Occipital lobe (tissue), 2 donors: ENCODE data around the gene SPSB4. TPM values are rescaled to one million over a fixed set of nuclear protein-coding genes. Genes with fewer than 3 reads are reported as not detected.

Experiments used
- DNase-seq: peaks from one replicate; lab custom pipeline; 2025; lab: John Stamatoyannopoulos, UW
- total RNA-seq: library from RNA; depleted of rRNA; stranded (reverse); fragments of >200 nt; gene quantifications from one replicate; pipeline ENCODE4 v1.2.3, GENCODE V29; 2014

SPSB4 gene
- total RNA-seq, 1 donor from 2014 or later: 8.3 TPM

- DNase-seq: no peak
Observed at GRCh38 chr3:141052201-141053069, 1.3 kb downstream of the SPSB4 start.

DNA sequence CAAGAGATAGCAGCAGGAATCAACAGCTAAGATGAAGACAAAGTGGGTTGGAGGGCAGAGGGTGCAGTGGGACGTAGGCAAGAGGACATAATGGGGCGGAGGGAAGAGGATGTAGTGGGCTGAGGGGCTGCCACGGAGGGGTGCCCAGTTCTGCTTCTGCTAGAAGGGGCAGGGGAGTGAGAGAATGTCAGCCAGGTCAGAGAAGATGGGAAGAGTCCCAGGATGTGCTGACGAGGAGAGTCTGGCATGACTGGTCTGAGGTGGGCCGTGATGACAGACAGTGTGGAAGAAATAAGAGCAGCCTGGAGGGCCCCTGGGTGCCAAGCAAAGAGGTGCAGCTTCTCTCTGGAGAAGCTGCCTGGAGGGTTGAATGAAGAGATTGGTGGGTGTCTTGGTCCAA lies 4.0 kb downstream of the SPSB4 start:
- DNase-seq: no peak

DNA sequence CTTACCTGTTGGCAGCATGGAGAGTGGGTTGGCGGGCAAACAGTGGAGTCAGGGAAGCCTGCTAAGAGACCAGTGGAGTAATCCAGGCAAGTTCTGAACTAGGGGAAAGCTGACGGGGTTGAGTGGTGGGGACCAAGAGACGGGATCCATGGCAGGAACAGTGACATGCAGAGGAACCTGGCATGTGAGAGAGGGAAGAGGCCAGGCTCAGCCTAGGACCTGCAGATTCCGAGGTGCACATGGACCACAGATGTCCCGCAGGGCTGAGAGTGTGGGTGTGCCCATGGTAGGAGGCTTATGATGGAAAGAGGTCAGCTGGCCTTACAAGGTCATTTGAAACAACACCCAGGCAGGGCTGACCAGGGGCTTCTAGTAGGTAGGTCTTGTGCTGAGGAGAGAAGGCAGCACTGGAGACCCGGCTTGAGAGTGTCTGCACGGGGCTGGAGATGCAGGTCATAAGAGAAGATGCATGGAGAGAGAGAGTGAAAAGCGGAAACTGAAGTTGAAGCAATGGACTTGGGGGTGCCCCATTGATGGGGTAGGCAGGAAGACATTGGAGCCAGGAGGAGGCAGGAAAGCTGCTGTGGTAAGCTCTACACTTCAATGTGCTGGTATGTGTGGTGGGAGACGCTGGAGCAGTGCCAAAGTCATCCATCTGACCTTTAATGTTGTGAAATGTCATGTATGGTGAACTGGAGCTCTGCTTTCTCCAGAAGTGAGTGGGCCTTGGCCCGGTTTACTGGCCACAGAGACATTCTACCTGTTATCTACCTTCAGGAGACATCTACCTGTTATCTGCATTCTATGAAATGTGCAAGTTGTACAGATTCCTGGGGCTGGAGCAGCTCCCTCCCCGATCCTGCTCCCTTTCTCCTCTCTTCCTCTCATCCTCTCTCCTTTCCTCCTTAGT lies 4.6 kb downstream of the SPSB4 start:
- no peak for DNase-seq

- no peak for DNase-seq
Observed at GRCh38 chr3:141056751-141057171, 5.6 kb downstream of the SPSB4 start.

DNA sequence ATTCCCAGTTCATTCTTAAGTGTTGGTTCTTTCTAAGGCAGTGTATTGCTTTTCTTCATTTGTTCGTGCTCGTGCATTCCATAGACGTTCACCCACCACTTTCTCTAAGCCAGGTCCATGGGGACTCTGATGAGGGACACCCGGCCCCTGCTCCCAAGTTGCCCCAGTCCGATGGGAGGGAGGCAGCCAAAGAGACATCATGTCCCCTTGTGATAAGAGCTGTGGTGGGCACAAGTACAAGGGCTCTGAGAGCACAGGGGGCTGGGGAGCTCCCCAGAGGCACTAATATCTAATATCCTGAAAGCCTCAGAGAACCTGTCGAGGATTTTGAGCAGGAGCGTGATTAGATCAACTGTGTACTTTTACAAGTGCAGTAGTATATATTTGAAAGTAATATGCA lies 6.3 kb downstream of the SPSB4 start:
- DNase-seq: no peak

DNA sequence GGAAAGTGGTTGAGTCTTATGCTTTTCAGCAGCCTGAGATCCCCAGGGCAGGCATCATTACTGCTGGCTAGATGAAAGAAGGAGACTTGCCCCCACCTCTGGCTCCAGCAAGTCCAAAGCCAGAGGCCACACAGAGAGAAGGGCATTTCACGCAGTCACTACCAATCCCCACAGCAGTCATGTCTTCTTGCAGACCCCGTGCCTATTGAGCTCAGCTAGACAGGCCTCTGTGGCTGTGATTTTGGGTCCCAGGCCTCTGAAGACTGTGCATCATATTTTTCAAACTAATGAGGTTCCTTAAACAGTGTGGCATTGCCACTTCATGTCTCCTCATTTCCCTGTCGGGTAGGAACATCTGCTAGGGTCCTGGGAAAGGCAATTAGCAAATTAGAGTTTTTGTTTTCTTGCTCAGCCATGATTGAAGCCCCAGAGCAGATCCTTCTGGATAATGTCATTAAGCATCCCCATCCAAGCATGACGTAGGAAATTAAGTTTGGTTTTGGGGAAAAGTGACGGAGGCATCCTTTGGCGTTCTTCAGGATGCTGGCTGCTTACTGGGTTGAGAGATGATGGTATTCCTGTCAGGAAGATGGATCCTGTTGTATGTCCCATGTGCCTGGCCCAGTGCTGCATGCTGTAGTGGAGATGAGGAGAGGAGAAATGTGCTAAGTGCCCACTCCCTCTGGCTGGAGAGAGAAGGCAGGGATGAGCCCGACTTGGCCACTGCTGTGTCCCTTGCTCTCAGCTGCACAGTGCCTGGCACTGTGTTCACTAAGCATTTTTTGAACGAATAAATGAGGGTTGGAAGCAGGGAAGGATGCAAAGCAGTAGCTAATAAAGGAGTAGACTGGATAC lies 7.0 kb downstream of the SPSB4 start:
- no peak for DNase-seq

DNA sequence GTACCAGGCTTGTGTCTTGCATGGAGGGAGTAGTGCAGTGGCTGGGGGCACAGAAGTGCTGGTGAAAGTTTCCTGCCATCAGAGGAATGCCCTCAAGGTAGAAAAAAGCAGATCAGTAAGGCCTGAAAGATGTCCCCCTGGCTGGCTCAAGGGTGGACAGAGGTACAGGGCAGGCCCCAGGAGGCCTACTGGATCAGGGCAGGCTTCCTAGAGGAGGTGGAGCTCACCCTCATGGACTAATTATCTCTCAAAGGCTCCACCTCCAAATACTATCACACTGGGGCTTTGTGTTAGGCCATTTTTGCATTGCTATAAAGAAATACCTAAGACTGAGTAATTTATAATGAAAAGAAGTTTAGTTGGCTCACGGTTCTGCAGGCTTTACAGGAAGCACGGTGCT lies 7.8 kb downstream of the SPSB4 start:
- no peak for DNase-seq

DNA sequence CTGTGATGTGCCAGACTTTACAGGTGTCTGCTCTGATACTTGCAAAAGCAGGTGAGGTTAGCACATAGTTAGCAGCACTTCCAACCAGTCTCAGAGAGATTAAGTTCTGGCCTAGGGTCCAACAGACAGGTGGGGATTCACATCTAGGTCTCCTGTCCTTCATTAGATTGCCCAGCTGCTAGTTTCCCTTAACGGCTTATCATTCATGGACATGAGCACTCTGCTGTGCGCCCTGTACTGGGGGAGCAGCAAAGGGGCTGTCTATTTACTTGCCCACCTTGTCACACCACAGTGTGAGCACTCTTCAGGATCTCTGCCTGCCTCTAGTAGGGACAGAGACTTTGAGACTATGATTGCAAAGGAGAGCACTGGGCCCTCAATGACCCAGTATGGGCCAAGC lies 8.7 kb downstream of the SPSB4 start:
- DNase-seq: no peak

DNA sequence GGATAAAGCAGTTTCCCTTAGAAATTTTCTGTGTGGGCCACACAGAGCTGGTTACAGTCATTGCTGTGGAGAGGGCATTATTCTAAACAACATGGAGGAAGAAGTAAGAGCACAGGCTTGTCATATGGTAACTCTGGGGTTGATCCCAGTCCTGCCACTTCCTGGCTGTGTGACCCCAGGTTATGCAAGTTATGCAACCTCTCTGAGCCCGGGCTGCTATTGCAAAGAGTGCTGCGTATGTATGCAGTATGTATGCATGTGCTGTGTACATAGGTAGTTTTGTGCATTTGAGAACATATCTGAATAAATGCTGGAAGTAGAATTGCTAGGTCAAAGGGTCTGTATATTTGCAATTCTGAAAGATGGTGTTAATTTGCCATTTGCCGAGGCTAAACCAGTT lies 9.2 kb downstream of the SPSB4 start:
- no peak for DNase-seq

DNA sequence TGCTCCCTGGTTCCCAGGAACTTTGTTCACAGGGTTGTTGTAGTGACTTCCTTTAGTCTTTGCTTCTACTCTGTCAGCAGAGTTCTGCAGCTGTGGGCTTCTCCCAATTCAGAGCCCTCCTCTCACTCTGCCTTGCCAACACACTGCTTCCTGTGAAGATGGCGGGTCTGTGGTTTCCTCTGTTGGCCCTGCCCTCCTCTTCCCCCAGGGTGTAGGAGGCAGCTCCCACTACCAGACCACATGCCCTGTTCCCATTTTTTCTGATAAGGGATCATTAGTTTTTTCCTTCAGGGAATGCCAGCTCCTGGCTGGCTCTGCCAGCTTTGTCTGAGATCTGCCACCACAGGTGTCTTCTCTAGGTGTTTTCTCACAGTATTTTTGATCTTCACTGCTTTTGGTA lies 12.7 kb downstream of the SPSB4 start:
- no peak for DNase-seq

- DNase-seq: no peak
Observed at GRCh38 chr3:141064255-141064926, 13.2 kb downstream of the SPSB4 start.

DNA sequence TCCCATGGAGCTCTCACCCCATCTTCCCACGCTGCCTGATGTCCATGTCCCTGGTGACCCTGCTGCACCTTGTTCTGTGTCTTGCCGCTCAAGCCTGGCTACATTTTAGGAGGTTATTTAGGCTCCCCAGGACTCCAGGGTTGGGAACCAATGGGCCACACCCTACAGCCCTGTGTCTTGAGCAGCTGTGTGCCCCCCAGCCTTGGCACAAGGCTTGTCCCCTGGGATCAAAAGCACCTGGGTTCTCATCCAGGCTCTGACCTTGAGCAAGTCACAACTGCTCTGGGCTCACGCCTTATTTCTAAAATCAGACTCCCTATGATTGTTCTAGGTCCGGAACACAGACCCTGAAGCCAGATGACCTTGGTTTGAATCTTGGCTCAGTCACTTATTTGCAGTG lies 14.1 kb downstream of the SPSB4 start:
- no peak for DNase-seq

DNA sequence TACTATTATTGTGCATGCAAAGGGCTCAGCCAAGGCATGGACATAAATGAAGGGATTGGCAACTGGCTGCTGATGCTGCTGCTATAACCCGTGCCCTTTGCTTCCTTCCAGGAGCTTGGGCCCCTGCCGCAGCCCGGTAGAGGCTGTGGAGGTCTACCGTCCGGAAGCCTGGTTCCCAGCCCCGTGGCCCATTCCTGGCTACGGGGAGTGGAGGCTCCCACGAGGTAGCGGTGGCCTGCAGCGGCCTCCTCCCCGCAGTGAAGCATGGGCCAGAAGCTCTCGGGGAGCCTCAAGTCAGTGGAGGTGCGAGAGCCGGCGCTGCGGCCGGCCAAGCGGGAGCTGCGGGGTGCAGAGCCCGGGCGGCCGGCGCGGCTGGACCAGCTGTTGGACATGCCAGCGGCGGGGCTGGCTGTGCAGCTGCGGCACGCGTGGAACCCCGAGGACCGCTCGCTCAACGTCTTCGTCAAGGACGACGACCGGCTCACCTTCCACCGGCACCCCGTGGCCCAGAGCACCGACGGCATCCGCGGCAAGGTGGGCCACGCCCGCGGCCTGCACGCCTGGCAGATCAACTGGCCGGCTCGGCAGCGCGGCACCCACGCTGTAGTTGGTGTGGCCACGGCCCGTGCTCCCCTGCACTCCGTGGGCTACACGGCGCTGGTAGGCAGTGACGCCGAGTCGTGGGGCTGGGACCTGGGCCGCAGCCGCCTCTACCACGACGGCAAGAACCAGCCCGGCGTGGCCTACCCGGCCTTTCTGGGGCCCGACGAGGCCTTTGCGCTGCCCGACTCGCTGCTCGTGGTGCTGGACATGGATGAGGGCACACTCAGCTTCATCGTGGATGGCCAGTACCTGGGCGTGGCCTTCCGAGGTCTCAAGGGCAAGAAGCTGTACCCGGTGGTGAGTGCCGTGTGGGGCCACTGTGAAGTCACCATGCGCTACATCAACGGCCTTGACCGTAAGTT lies 15.0 kb downstream of the SPSB4 start:
- no peak for DNase-seq

- DNase-seq: no peak
Observed at GRCh38 chr3:141067206-141067974, 16.2 kb downstream of the SPSB4 start.

DNA sequence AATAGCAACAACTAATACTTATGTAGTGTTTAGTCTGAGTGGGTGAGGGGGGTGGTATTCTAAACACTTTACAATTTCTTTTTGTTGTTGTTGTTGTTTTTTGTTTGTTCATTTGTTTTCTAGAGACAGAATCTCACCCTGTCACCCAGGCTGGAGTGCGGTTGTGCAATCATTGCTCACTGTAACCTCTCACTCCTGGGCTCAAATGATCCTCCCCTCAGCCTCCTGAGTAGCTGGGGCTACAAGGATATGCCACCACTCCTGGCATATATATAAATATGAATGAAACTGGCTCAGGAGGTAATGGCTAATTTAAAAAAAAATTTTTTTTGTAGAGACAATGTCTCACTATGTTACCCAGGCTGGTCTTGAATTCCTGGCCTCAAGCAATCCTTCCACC lies 19.1 kb downstream of the SPSB4 start:
- DNase-seq: no peak

DNA sequence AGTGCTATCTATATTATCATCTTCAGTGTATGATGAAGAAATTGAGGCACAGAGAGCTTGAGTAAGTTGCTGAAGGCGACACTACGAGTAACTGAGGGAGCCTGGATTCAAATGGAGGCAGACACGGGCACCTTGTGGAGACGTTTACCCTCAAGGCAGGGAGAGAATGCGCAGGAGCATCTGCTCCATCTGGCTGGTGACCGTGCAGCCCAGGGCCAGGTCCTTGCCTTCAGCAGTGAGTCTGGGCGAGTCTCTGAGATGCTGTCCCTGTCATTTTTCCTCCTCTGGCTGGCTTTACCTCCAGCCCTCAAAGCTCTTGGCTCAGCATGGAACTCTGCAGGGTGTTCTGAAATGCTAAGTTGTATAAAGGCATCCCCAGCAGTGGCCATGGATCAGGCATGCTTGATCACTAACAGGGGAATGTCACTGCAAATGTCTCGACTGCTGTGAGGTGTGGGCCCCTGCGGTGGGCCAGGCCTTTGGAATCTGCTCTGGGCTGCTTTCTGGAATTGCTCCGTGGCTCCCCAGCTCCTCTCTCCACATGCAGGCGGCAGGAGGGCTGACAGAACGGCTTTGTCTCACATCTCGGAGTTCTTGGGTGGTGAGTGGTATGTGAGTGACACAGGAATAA lies 19.7 kb downstream of the SPSB4 start:
- DNase-seq: no peak

DNA sequence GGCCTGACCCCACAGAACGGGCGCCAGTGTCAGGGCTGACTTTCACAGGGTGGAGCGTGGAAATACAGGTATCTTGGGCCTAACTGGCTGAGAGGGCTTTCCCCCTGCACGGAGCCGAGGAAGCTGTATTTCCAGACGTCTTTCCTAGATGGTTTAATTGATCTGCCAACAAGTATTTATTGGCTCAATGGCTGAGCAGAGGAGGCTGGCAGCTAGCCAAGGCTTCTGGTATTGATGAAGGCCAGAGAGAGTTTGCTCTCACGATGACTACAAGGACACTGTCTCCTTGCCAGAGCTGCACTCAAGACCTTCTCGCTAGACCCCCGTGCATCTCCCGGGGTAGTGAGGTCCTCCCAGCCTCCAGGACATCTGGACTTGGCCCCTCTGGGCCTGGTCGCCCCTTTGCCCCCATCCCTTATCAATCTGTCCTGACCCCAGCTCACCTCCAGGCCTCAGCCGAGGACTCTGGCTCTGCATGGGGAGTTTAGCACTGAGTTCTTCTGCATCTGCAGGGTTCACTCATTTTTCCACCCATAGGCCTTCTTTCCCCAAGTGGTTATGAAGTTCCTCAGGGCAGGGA lies 20.6 kb downstream of the SPSB4 start:
- DNase-seq: no peak

GRCh38 chr3:141072950-141073349 lies 21.8 kb downstream of the SPSB4 start:
- DNase-seq: no peak
